HL-60 (cell line): ENCODE results near the gene OSGEPL1.

ENCODE experiments used
- DNase-seq, 2 experiments: peaks; one replicate each; pipeline ENCODE4 v3.0.0-alpha.2; 2010 to 2020; ENCODE audit warnings: low read depth in 1 of 2, low spot score in 1 of 2
- H3K27ac ChIP-seq: fragments of 250-450 bp; sonication (Bioruptor Pico); replicated peaks from 2 replicates; pipeline ENCODE4 v1.5.1; 2020; ENCODE audit warnings: mild to moderate bottlenecking, moderate library complexity
- H3K27me3 ChIP-seq: fragments of 250-450 bp; sonication (Bioruptor Pico); 2 replicates; pipeline ENCODE4 v1.5.1; 2021; ENCODE audit warnings: mild to moderate bottlenecking, moderate library complexity; ENCODE audit not compliant: insufficient read depth, poor library complexity, severe bottlenecking
- H3K4me3 ChIP-seq: replicated peaks from 2 replicates; pipeline ENCODE4 v1.5.1; 2011; ENCODE audit warnings: mild to moderate bottlenecking, control low read depth, low read length; ENCODE audit not compliant: insufficient read depth
- GABPA ChIP-seq: IDR thresholded peaks from 2 replicates; pipeline ENCODE4 v1.6.1; 2012; ENCODE audit warnings: low read depth
- POLR2AphosphoS5 ChIP-seq: IDR thresholded peaks from 2 replicates; pipeline ENCODE4 v1.6.1; 2012; ENCODE audit warnings: low read depth
- SPI1 ChIP-seq: IDR thresholded peaks from 2 replicates; pipeline ENCODE4 v1.6.1; 2012; ENCODE audit warnings: low read depth, mild to moderate bottlenecking, borderline replicate concordance
- TF ChIP-seq, protein P1 (sequence below): IDR thresholded peaks from 2 replicates; pipeline ENCODE4 v1.6.1; 2012; ENCODE audit warnings: low read depth; ENCODE audit not compliant: insufficient replicate concordance
- TF ChIP-seq, protein P2 (sequence below): IDR thresholded peaks from one replicate; pipeline ENCODE4 v1.5.1; 2011; ENCODE audit warnings: low read length, control low read depth, inconsistent platforms; ENCODE audit not compliant: insufficient read depth

Gene OSGEPL1

DNA sequence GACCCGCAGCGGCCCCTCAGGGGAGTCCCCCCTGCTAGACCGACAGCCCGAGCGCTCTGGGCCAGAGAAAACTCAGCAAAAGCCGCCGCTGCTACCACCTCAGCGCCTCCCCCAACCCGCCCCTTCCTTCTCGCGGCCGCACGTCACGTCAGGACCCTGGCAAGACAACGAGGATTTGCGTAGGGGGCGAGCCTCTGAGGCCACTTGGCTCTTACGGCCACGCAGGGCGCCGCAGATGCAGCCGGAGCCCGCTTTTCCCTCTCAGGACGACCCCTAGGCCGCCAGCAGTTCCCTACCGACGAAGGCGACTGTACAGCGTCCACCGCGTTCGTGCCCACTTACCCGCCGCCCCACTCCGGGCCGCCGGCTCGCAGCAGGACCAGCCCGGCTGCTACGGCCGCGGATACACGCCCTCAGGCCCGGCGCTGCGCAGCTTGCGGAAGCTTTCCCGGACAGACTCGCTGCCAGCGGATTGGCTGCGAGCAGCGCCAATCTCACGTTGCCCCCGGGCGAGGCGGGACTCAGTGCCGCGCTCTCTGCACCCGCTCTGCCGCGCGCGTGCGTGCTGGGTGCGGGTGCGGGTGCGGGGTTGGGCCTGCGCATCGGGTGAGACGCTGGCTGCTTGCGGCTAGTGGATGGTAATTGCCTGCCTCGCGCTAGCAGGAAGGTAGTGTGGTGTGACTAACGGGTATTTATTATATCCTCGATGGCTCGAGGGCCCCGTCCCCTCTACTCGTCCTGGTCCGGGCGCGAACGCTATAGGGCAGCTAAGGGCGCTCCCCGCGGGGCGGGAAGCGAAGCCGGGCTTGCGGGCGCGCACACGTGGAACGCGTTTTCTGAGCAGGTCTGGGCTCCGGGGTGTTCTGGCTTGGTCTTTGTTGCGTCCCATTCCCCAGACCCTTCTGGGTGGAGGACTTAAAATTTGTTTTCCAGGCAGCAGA lies 21.6 kb upstream of the OSGEPL1 start, which contains the start of the genes ORMDL1 and PMS1:
Gene ORMDL1, minus strand, starts transcription at position 413 of the 941 bp plus-strand sequence. CDS start 1,744 bp downstream, outside the sequence.
Gene PMS1, plus strand, starts transcription at position 524 of the 941 bp plus-strand sequence. CDS start 7,360 bp downstream, outside the sequence.
- H3K27ac ChIP-seq = peak within 1 kb of the TSS; percentile 88
- peak; percentile 82 to 94 for DNase-seq
- H3K27me3 ChIP-seq = no peaks in the 10 kb centered on the region
- TF ChIP-seq GABPA (peak; percentile 15; the same call in 1 of the 2 replicates), POLR2AphosphoS5 (peak; percentile 91), SPI1 (no peak)
- TF ChIP-seq, protein P1, sequence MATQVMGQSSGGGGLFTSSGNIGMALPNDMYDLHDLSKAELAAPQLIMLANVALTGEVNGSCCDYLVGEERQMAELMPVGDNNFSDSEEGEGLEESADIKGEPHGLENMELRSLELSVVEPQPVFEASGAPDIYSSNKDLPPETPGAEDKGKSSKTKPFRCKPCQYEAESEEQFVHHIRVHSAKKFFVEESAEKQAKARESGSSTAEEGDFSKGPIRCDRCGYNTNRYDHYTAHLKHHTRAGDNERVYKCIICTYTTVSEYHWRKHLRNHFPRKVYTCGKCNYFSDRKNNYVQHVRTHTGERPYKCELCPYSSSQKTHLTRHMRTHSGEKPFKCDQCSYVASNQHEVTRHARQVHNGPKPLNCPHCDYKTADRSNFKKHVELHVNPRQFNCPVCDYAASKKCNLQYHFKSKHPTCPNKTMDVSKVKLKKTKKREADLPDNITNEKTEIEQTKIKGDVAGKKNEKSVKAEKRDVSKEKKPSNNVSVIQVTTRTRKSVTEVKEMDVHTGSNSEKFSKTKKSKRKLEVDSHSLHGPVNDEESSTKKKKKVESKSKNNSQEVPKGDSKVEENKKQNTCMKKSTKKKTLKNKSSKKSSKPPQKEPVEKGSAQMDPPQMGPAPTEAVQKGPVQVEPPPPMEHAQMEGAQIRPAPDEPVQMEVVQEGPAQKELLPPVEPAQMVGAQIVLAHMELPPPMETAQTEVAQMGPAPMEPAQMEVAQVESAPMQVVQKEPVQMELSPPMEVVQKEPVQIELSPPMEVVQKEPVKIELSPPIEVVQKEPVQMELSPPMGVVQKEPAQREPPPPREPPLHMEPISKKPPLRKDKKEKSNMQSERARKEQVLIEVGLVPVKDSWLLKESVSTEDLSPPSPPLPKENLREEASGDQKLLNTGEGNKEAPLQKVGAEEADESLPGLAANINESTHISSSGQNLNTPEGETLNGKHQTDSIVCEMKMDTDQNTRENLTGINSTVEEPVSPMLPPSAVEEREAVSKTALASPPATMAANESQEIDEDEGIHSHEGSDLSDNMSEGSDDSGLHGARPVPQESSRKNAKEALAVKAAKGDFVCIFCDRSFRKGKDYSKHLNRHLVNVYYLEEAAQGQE = peak; percentile 59
- TF ChIP-seq, protein P2, sequence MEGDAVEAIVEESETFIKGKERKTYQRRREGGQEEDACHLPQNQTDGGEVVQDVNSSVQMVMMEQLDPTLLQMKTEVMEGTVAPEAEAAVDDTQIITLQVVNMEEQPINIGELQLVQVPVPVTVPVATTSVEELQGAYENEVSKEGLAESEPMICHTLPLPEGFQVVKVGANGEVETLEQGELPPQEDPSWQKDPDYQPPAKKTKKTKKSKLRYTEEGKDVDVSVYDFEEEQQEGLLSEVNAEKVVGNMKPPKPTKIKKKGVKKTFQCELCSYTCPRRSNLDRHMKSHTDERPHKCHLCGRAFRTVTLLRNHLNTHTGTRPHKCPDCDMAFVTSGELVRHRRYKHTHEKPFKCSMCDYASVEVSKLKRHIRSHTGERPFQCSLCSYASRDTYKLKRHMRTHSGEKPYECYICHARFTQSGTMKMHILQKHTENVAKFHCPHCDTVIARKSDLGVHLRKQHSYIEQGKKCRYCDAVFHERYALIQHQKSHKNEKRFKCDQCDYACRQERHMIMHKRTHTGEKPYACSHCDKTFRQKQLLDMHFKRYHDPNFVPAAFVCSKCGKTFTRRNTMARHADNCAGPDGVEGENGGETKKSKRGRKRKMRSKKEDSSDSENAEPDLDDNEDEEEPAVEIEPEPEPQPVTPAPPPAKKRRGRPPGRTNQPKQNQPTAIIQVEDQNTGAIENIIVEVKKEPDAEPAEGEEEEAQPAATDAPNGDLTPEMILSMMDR = no peak
- H3K4me3 ChIP-seq = peak within 1 kb of the TSS; percentile 92

DNA sequence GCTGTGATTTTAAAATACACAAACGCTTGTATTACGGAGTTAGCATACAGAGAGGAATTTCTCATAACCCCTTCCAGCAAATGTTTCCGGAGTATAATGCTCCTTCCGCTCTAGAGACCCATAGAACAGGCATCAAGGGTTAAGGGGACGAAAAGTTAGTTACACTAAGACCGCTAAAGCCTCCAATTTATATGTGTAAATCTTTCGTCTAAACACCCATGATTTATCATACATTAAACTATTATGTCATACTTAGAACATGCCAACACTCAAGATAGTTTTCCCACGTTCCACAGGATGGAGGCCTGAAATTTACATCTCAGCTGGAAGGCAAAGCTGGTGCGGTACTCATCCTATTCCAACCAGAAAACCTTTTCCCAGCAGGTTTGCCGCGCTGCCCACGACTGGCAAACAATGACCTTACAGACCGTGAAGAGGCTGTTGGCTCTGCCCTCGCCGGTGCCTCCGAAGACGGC lies 20.9 kb upstream of the OSGEPL1 start:
- H3K27me3 ChIP-seq = no peaks in the 10 kb centered on the region
- TF ChIP-seq, protein P2 = no peak
- TF ChIP-seq SPI1 (no peak), GABPA (peak; percentile 82), POLR2AphosphoS5 (no peak)
- TF ChIP-seq, protein P1 = no peak
- DNase-seq = peak in 1 of 2 experiments; percentile 17
- peak overlapping the region; percentile 88 for H3K27ac ChIP-seq
- peak overlapping the region; percentile 92 for H3K4me3 ChIP-seq

- no peak for TF ChIP-seq GABPA
- TF ChIP-seq, protein P2 = no peak
- no peak for TF ChIP-seq SPI1
- TF ChIP-seq, protein P1 = no peak
- no peak; the same call in 1 of the 2 replicates for TF ChIP-seq POLR2AphosphoS5
- peak overlapping the region; percentile 92 for H3K4me3 ChIP-seq
- peak; percentile 63 to 68 for DNase-seq
- no peaks in the 10 kb centered on the region for H3K27me3 ChIP-seq
- peak overlapping the region; percentile 88 for H3K27ac ChIP-seq
These were observed 19.7 kb upstream of the OSGEPL1 start for GRCh38 chr2:189782221-189782671.
